Panc1 (cell line): ENCODE results near the gene ADAMTS15. TPM values are rescaled to one million over a fixed set of nuclear protein-coding genes. Genes with fewer than 3 reads are reported as not detected.

Experiments used
- ATAC-seq: fragments of 200-7000 bp; cut with Tn5 transposase; 2 replicates; pipeline ENCODE4 v1.9.1; 2020; ENCODE audit warnings: mild to moderate bottlenecking, moderate library complexity
- BruUV-seq: library from RNA; stranded (reverse); fragments of 400-500 nt; replicated peaks from 2 replicates; lab custom pipeline; 2021; lab: Mats Ljungman, UMichigan
- CTCF ChIA-PET: fragments of 300-600 bp; sonication (Branson Sonifier 250); formaldehyde crosslinking; loops from one replicate; lab custom pipeline; 2022; ENCODE audit warnings: antibody characterized with exemption; lab: Charles Lee
- POLR2A ChIA-PET: fragments of 300-600 bp; sonication (Branson Sonifier 250); formaldehyde crosslinking; loops from one replicate; lab custom pipeline; 2022; ENCODE audit warnings: antibody characterized with exemption; lab: Charles Lee
- DNase-seq: peaks from one replicate; pipeline ENCODE4 v3.0.0-alpha.2; 2010; ENCODE audit warnings: low read depth, low spot score
- H3K27ac ChIP-seq: 2 replicates; pipeline ENCODE4 v1.5.1; 2011; ENCODE audit warnings: mild to moderate bottlenecking, low read length, inconsistent platforms
- H3K27me3 ChIP-seq: fragments of 200-500 bp; sonication (Bioruptor generic); 2 replicates; pipeline ENCODE4 v1.6.0; 2014; ENCODE audit warnings: low read length, inconsistent platforms; ENCODE audit not compliant: control insufficient read depth, insufficient read depth
- H3K36me3 ChIP-seq: fragments of 200-500 bp; sonication (Bioruptor generic); 2 replicates; pipeline ENCODE4 v1.5.1; 2014; ENCODE audit warnings: inconsistent platforms, mild to moderate bottlenecking, low read length, moderate library complexity; ENCODE audit not compliant: control insufficient read depth, insufficient read depth
- H3K4me1 ChIP-seq: 2 replicates; pipeline ENCODE4 v1.5.1; 2011; ENCODE audit warnings: inconsistent platforms, mild to moderate bottlenecking, low read length, moderate library complexity; ENCODE audit not compliant: control insufficient read depth, insufficient read depth
- H3K4me3 ChIP-seq, 2 experiments: 2 replicates each; pipeline ENCODE4 v1.5.1; 2011 to 2012; ENCODE audit warnings: low read depth in 2 of 2, low read length in 2 of 2, mild to moderate bottlenecking in 2 of 2, inconsistent platforms in 1 of 2, moderate library complexity in 1 of 2
- H3K9me3 ChIP-seq: fragments of 200-500 bp; sonication (Bioruptor generic); 2 replicates; pipeline ENCODE4 v1.5.1; 2014; ENCODE audit warnings: low read depth, mild to moderate bottlenecking, inconsistent platforms, low read length, moderate library complexity; ENCODE audit not compliant: control insufficient read depth, insufficient read depth
- CTCF ChIP-seq: fragments of 450-650 bp; IDR thresholded peaks from 2 replicates; pipeline ENCODE4 v1.5.1; 2017; ENCODE audit warnings: mild to moderate bottlenecking
- POLR2AphosphoS5 ChIP-seq: IDR thresholded peaks from 2 replicates; pipeline ENCODE4 v1.6.1; 2012; ENCODE audit warnings: mild to moderate bottlenecking, low read depth, low read length, moderate library complexity
- REST ChIP-seq, 2 experiments: IDR thresholded peaks; 2 replicates each; pipeline ENCODE4 v1.6.1; 2011 to 2012; ENCODE audit warnings: low read depth in 2 of 2, control low read depth in 1 of 2, low read length in 1 of 2, mild to moderate bottlenecking in 1 of 2, moderate library complexity in 1 of 2; ENCODE audit not compliant: insufficient read depth in 1 of 2
- SIN3A ChIP-seq: IDR thresholded peaks from 2 replicates; pipeline ENCODE4 v1.6.1; 2012; ENCODE audit warnings: low read depth, mild to moderate bottlenecking, low read length, moderate library complexity, borderline replicate concordance; ENCODE audit not compliant: insufficient read depth
- TCF7L2 ChIP-seq: IDR thresholded peaks from 2 replicates; pipeline ENCODE4 v1.6.1; 2011; ENCODE audit warnings: mild to moderate bottlenecking, low read depth, low read length, inconsistent platforms
- in situ Hi-C: cut with HindIII; loops from 2 replicates; pipeline ENCODE4 v1.10.0; 2016; ENCODE audit warnings: low sequenced_read_pairs, low pct_unique_long_range_greater_than_20kb
- intact Hi-C: fragments of 100-400 bp; cut with micrococcal nuclease; formaldehyde crosslinking; loops from one replicate; pipeline ENCODE4 v1.10.0; 2022; ENCODE audit not compliant: unreplicated experiment
- total RNA-seq: library from RNA; stranded (reverse); gene quantifications from one replicate; pipeline ENCODE4 v1.2.1, GENCODE V29; 2021; ENCODE audit not compliant: unreplicated experiment

ADAMTS15 gene
- total RNA-seq, 1 experiment from 2014 or later = 39.9 TPM

GRCh38 chr11:130487924-130488815 is 39.7 kb downstream of the ADAMTS15 start:
- TF ChIP-seq TCF7L2 = no peak
- TF ChIP-seq SIN3A = no peak
- ATAC-seq (no peak), DNase-seq (no peak)
- Histone ChIP-seq H3K27me3 (no peaks in the 10 kb centered on the region), H3K4me3 (no peak overlapping the region), H3K4me1 (peaks cover 23% of the 10 kb centered on the region; the same call in 1 of the 2 replicates), H3K9me3 (no peaks in the 10 kb centered on the region), H3K27ac (peak overlapping the region; percentile 68), H3K36me3 (no peaks in the 10 kb centered on the region)
- in situ Hi-C loops = no loop called here
- no TSS peak for BruUV-seq
- CTCF ChIA-PET = no interaction called here
- POLR2A ChIA-PET = no interaction called here
- intact Hi-C loops = no loop called here

- BruUV-seq = no TSS peak
- Histone ChIP-seq H3K9me3 (no peaks in the 10 kb centered on the region), H3K27ac (peak overlapping the region; percentile 68; the same call in 1 of the 2 replicates), H3K36me3 (no peaks in the 10 kb centered on the region), H3K4me3 (no peak overlapping the region), H3K27me3 (no peaks in the 10 kb centered on the region), H3K4me1 (peaks cover 23% of the 10 kb centered on the region; the same call in 1 of the 2 replicates)
- intact Hi-C loops (no loop called here), in situ Hi-C loops (no loop called here)
- CTCF ChIA-PET = no interaction called here
- TF ChIP-seq SIN3A (no peak), REST (IDR thresholded peaks at IDR 0.05; ENCODE audit: insufficient read depth in 1 of 2, low read depth in 2 of 2, low read length in 1 of 2) (no peak), CTCF (no peak), POLR2AphosphoS5 (no peak), TCF7L2 (peak; percentile 88)
- ATAC-seq (peak; percentile 66; the same call in 1 of the 2 replicates), DNase-seq (no peak)
- POLR2A ChIA-PET = no interaction called here
Measured at GRCh38 chr11:130488848-130489584, 40.6 kb downstream of the ADAMTS15 start.
